Mesenchymal stem cell (in vitro differentiated cells and primary cell): ENCODE measurements around the gene HOXC4.

Source experiments
- DNase-seq: peaks from one replicate; pipeline ENCODE4 v3.0.0-alpha.2; 2013
- H2AFZ ChIP-seq: one replicate; pipeline ENCODE4 v1.6.1; 2013; ENCODE audit warnings: low read depth, mild to moderate bottlenecking, control low read depth, inconsistent platforms, low read length, moderate library complexity
- H2AK5ac ChIP-seq: 2 replicates; pipeline ENCODE4 v1.6.1; 2013; ENCODE audit warnings: low read length, moderate library complexity, mild to moderate bottlenecking, inconsistent platforms; ENCODE audit not compliant: severe bottlenecking
- H2BK120ac ChIP-seq: one replicate; pipeline ENCODE4 v1.6.1; 2013; ENCODE audit warnings: low read depth, mild to moderate bottlenecking, inconsistent platforms, low read length, moderate library complexity
- H2BK12ac ChIP-seq, 2 experiments: one replicate each; pipeline ENCODE4 v1.6.1; 2013; ENCODE audit warnings: inconsistent platforms in 2 of 2, low read length in 2 of 2, mild to moderate bottlenecking in 2 of 2, moderate library complexity in 2 of 2, control low read depth in 1 of 2
- H2BK15ac ChIP-seq: one replicate; pipeline ENCODE4 v1.6.1; 2013; ENCODE audit warnings: mild to moderate bottlenecking, low read depth, inconsistent platforms; ENCODE audit not compliant: poor library complexity, severe bottlenecking
- H2BK5ac ChIP-seq: 2 replicates; pipeline ENCODE4 v1.6.1; 2013; ENCODE audit warnings: low read depth, mild to moderate bottlenecking, low read length, control low read depth, inconsistent platforms; ENCODE audit not compliant: poor library complexity, severe bottlenecking
- H3K14ac ChIP-seq, 2 experiments: one replicate each; pipeline ENCODE4 v1.6.1; 2013; ENCODE audit warnings: inconsistent platforms in 2 of 2, low read length in 2 of 2, control low read depth in 1 of 2, mild to moderate bottlenecking in 1 of 2, moderate library complexity in 1 of 2
- H3K18ac ChIP-seq, 2 experiments: one replicate each; pipeline ENCODE4 v1.6.1; 2013; ENCODE audit warnings: inconsistent platforms in 2 of 2, low read length in 2 of 2, control low read depth in 1 of 2, low read depth in 1 of 2, mild to moderate bottlenecking in 1 of 2
- H3K23ac ChIP-seq, 2 experiments: one replicate each; pipeline ENCODE4 v1.6.1; 2013; ENCODE audit warnings: inconsistent platforms in 2 of 2, low read length in 2 of 2, mild to moderate bottlenecking in 2 of 2, moderate library complexity in 2 of 2, control low read depth in 1 of 2
- H3K27ac ChIP-seq: 2 replicates; pipeline ENCODE4 v1.5.1; 2013; ENCODE audit warnings: mild to moderate bottlenecking, moderate library complexity, low read length, control low read depth, inconsistent platforms; ENCODE audit not compliant: poor library complexity, severe bottlenecking
- H3K27me3 ChIP-seq, 2 experiments: 2 replicates each; pipeline versions ENCODE4 v1.6.1 to v1.7.0; 2013; ENCODE audit warnings: low read length in 2 of 2, mild to moderate bottlenecking in 2 of 2, moderate library complexity in 2 of 2, control low read depth in 1 of 2, inconsistent platforms in 1 of 2; ENCODE audit not compliant: control insufficient read depth in 1 of 2, insufficient read depth in 1 of 2
- H3K36me3 ChIP-seq, 2 experiments: 2 replicates each; pipeline versions ENCODE4 v1.6.1 to v1.7.0; 2013; ENCODE audit warnings: low read length in 2 of 2, control low read depth in 1 of 2, inconsistent platforms in 1 of 2, low read depth in 1 of 2, mild to moderate bottlenecking in 1 of 2; ENCODE audit not compliant: insufficient read depth in 2 of 2, control insufficient read depth in 1 of 2
- H3K4ac ChIP-seq, 2 experiments: one replicate each; pipeline ENCODE4 v1.6.1; 2013; ENCODE audit warnings: inconsistent platforms in 2 of 2, low read length in 2 of 2, mild to moderate bottlenecking in 2 of 2, moderate library complexity in 2 of 2, control low read depth in 1 of 2, low read depth in 1 of 2
- H3K4me1 ChIP-seq: 2 replicates; pipeline ENCODE4 v1.6.1; 2013; ENCODE audit warnings: low read depth, low read length, control low read depth; ENCODE audit not compliant: control insufficient read depth, insufficient read depth
- H3K4me2 ChIP-seq: 2 replicates; pipeline ENCODE4 v1.6.1; 2013; ENCODE audit warnings: low read length, mild to moderate bottlenecking, inconsistent platforms; ENCODE audit not compliant: poor library complexity, severe bottlenecking
- H3K4me3 ChIP-seq, 2 experiments: 2 replicates each; pipeline versions ENCODE4 v1.5.1 to v1.7.0; 2013; ENCODE audit warnings: low read length in 2 of 2, mild to moderate bottlenecking in 2 of 2, control low read depth in 1 of 2, low read depth in 1 of 2; ENCODE audit not compliant: insufficient read depth in 1 of 2
- H3K79me1 ChIP-seq: replicated peaks from 2 replicates; pipeline ENCODE4 v1.6.1; 2013; ENCODE audit warnings: mild to moderate bottlenecking, control low read depth, low read length, inconsistent platforms; ENCODE audit not compliant: poor library complexity, severe bottlenecking
- H3K9ac ChIP-seq: 2 replicates; pipeline ENCODE4 v1.7.0; 2013; ENCODE audit warnings: mild to moderate bottlenecking, low read length, moderate library complexity
- H3K9me3 ChIP-seq: 2 replicates; pipeline ENCODE4 v1.7.0; 2013; ENCODE audit warnings: mild to moderate bottlenecking, low read length; ENCODE audit not compliant: control insufficient read depth
- H4K8ac ChIP-seq: one replicate; pipeline ENCODE4 v1.6.1; 2013; ENCODE audit warnings: inconsistent platforms, mild to moderate bottlenecking, low read length, moderate library complexity
- H4K91ac ChIP-seq: one replicate; pipeline ENCODE4 v1.6.1; 2013; ENCODE audit warnings: mild to moderate bottlenecking, low read length, inconsistent platforms
- WGBS: methylation state at CpG from one replicate; pipeline ENCODE4 v1.1.7; 2013; ENCODE audit warnings: mixed read lengths; 5-methylcytosine and 5-hydroxymethylcytosine counted together

HOXC4 gene

GRCh38 chr12:54058128-54058768 lies 4.6 kb downstream of the HOXC4 start:
- H4K91ac ChIP-seq, result no peak overlapping the region
- no peak overlapping the region for H3K4me3 ChIP-seq
- peaks cover 24 to 36% of the 10 kb centered on the region in 2 experiments for H3K36me3 ChIP-seq
- peaks cover 21% of the 10 kb centered on the region for H3K79me1 ChIP-seq
- no peak overlapping the region for H2AK5ac ChIP-seq
- H3K9me3 ChIP-seq, result no peaks in the 10 kb centered on the region
- no peak overlapping the region for H2AFZ ChIP-seq
- H3K27me3 ChIP-seq, result peaks cover 0 to 16% of the 10 kb centered on the region in 2 experiments
- no peak overlapping the region for H2BK120ac ChIP-seq
- H3K4me1 ChIP-seq, result peaks cover 3% of the 10 kb centered on the region
- H2BK12ac ChIP-seq, result no peak overlapping the region
- no peak overlapping the region for H3K9ac ChIP-seq
- H2BK5ac ChIP-seq, result no peak overlapping the region
- no peak overlapping the region for H3K4ac ChIP-seq
- H3K4me2 ChIP-seq, result no peak overlapping the region
- 65% methylated on average over 8 of the region's 14 CpGs for WGBS
- no peak for DNase-seq
- H3K14ac ChIP-seq, result no peak overlapping the region
- no peak overlapping the region for H3K23ac ChIP-seq
- H2BK15ac ChIP-seq, result no peak overlapping the region
- H4K8ac ChIP-seq, result no peak overlapping the region
- H3K27ac ChIP-seq, result no peak overlapping the region
- no peak overlapping the region for H3K18ac ChIP-seq

GRCh38 chr12:54059668-54060067 lies 6.0 kb downstream of the HOXC4 start:
- H3K9me3 ChIP-seq, result no peaks in the 10 kb centered on the region
- peaks cover 18% of the 10 kb centered on the region for H3K79me1 ChIP-seq
- H2BK120ac ChIP-seq, result no peak overlapping the region
- H4K8ac ChIP-seq, result no peak overlapping the region
- no peak overlapping the region for H4K91ac ChIP-seq
- no peak overlapping the region for H3K27ac ChIP-seq
- peaks cover 0 to 16% of the 10 kb centered on the region in 2 experiments for H3K27me3 ChIP-seq
- H3K4me3 ChIP-seq, result no peak overlapping the region
- no peak overlapping the region for H2BK12ac ChIP-seq
- DNase-seq, result no peak
- no peak overlapping the region for H2AK5ac ChIP-seq
- 42% methylated on average over 3 of the region's 7 CpGs for WGBS
- H3K18ac ChIP-seq, result no peak overlapping the region
- no peak overlapping the region for H2AFZ ChIP-seq
- peaks cover 14 to 28% of the 10 kb centered on the region in 2 experiments for H3K36me3 ChIP-seq
- H2BK15ac ChIP-seq, result peak overlapping the region; percentile 1
- H3K4ac ChIP-seq, result no peak overlapping the region
- H3K23ac ChIP-seq, result no peak overlapping the region
- H3K4me2 ChIP-seq, result no peak overlapping the region
- H3K4me1 ChIP-seq, result peaks cover 3% of the 10 kb centered on the region
- peak overlapping the region; percentile 44 for H3K9ac ChIP-seq
- H2BK5ac ChIP-seq, result no peak overlapping the region
- H3K14ac ChIP-seq, result no peak overlapping the region

- Histone ChIP-seq H2BK5ac (no peak overlapping the region), H3K4me2 (no peak overlapping the region), H2BK12ac (no peak overlapping the region), H3K9me3 (no peaks in the 10 kb centered on the region), H3K4me1 (peaks cover 3% of the 10 kb centered on the region), H4K8ac (no peak overlapping the region), H2AK5ac (no peak overlapping the region), H2BK120ac (no peak overlapping the region), H3K4me3 (no peak overlapping the region), H3K18ac (no peak overlapping the region), H3K23ac (peak overlapping the region in 1 of 2 experiments; percentile 83), H3K14ac (no peak overlapping the region), H3K4ac (no peak overlapping the region), H3K9ac (peak overlapping the region; percentile 44), H2BK15ac (no peak overlapping the region), H3K36me3 (peaks cover 10 to 23% of the 10 kb centered on the region in 2 experiments), H3K27ac (no peak overlapping the region), H3K79me1 (peaks cover 15% of the 10 kb centered on the region), H2AFZ (no peak overlapping the region), H3K27me3 (peaks cover 0 to 16% of the 10 kb centered on the region in 2 experiments), H4K91ac (no peak overlapping the region)
- 49% methylated on average over 31 of the region's 38 CpGs for WGBS
- DNase-seq, result no peak
These were observed 6.7 kb downstream of the HOXC4 start for GRCh38 chr12:54060174-54060974.

GRCh38 chr12:54060975-54061778 lies 7.5 kb downstream of the HOXC4 start:
- no peak for DNase-seq
- 48% methylated on average over 6 of the region's 7 CpGs for WGBS
- no peak overlapping the region for H2BK5ac ChIP-seq
- H3K14ac ChIP-seq, result no peak overlapping the region
- H2AK5ac ChIP-seq, result no peak overlapping the region
- no peak overlapping the region for H3K4me3 ChIP-seq
- no peak overlapping the region for H3K4ac ChIP-seq
- H3K18ac ChIP-seq, result no peak overlapping the region
- no peak overlapping the region for H2BK12ac ChIP-seq
- no peak overlapping the region for H2BK15ac ChIP-seq
- H2AFZ ChIP-seq, result no peak overlapping the region
- no peak overlapping the region for H3K4me2 ChIP-seq
- no peak overlapping the region for H3K27ac ChIP-seq
- no peak overlapping the region for H4K8ac ChIP-seq
- no peak overlapping the region for H2BK120ac ChIP-seq
- H3K9me3 ChIP-seq, result no peaks in the 10 kb centered on the region
- no peak overlapping the region for H4K91ac ChIP-seq
- no peak overlapping the region for H3K9ac ChIP-seq
- H3K36me3 ChIP-seq, result peaks cover 10 to 15% of the 10 kb centered on the region in 2 experiments
- H3K79me1 ChIP-seq, result peaks cover 14% of the 10 kb centered on the region
- peaks cover 0 to 16% of the 10 kb centered on the region in 2 experiments for H3K27me3 ChIP-seq
- no peak overlapping the region for H3K23ac ChIP-seq
- H3K4me1 ChIP-seq, result peaks cover 3% of the 10 kb centered on the region
